Ectodermal cell (in vitro differentiated cells): Measurements from ENCODE around the gene GFRA4.
A peak's percentile ranks its signal among the peaks of the same experiment; 100 is the strongest.

ENCODE experiments used
- H3K27ac ChIP-seq: 2 replicates; pipeline ENCODE4 v1.7.0; 2013; ENCODE audit warnings: mild to moderate bottlenecking, low read depth, low read length; ENCODE audit not compliant: insufficient read depth, poor library complexity, severe bottlenecking
- H3K27me3 ChIP-seq: 2 replicates; pipeline ENCODE4 v1.7.0; 2013; ENCODE audit warnings: mild to moderate bottlenecking, low read length; ENCODE audit not compliant: insufficient read depth, control insufficient read depth, poor library complexity, severe bottlenecking
- H3K36me3 ChIP-seq: one replicate; pipeline ENCODE4 v1.7.0; 2013; ENCODE audit warnings: low read length; ENCODE audit not compliant: control insufficient read depth, insufficient read depth
- H3K4me1 ChIP-seq: one replicate; pipeline ENCODE4 v1.7.0; 2013; ENCODE audit warnings: low read length; ENCODE audit not compliant: control insufficient read depth, insufficient read depth
- H3K4me3 ChIP-seq: 2 replicates; pipeline ENCODE4 v1.7.0; 2013; ENCODE audit warnings: low read depth, low read length, control low read depth; ENCODE audit not compliant: insufficient read depth
- H3K9me3 ChIP-seq: 2 replicates; pipeline ENCODE4 v1.7.0; 2013; ENCODE audit warnings: mild to moderate bottlenecking, low read length, moderate library complexity; ENCODE audit not compliant: control insufficient read depth
- WGBS, 2 experiments: methylation state at CpG; one replicate each; pipeline ENCODE4 v1.1.7; 2013; ENCODE audit warnings: missing lambda C conversion rate in 2 of 2; 5-methylcytosine and 5-hydroxymethylcytosine counted together

GFRA4 gene

DNA sequence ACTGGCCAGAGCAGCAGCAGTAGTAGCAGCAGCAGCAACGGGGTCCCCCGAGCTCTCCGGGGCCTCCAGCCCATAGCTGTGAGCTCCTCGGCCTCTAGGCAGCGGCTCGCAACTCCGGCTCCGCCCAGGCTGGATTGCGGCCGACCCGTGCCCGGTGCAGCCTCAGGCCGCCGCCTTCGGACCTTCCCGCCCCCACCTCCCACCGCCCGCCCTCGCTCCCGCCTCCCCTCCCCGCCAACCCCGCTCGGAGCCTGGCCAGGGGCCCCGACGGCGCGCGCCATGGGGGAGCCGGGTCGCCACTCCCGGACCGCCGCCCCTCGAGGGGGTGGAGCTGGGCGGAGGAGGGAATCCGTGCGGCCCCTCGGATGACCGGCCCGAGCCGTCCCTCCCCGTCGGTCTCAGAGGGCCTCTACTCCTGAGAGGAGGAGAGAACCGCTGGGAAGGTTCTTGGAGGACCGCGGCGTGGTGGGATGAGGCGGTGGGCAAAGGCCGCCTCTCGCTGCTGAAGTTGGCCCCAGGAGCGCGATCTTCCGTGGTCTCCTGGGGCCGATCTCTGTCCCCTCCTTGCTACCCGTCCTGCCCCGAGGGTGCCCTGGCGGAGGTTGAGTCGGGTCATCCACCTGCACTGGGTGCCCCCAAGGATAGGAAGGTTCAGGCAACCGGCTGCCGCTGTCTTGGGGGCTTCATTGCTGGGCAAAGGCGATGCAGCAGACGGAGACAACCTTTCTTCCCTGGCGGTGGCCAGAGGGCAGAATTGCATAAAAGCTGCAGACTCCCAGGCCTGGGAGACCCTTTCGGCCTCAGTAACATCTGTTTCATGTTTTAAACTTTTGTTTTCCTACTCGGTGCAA, 19.0 kb upstream of the GFRA4 start, which contains the start of gene ADAM33:
Gene ADAM33, minus strand, starts transcription at position 80 of the 851 bp plus-strand sequence. Its CDS starts 6 bp downstream, at position 74.
- no peaks in the 10 kb centered on the region for H3K36me3 ChIP-seq
- peak within 1 kb of the TSS; percentile 42 for H3K4me3 ChIP-seq
- 10 to 12% methylated on average over 61 to 64 of the region's 65 CpGs for WGBS, 2 experiments
- peaks cover 7% of the 10 kb centered on the region for H3K4me1 ChIP-seq
- no peak within 1 kb of the TSS for H3K27ac ChIP-seq
- H3K9me3 ChIP-seq, result no peaks in the 10 kb centered on the region
- H3K27me3 ChIP-seq, result peaks cover 35% of the 10 kb centered on the region

DNA sequence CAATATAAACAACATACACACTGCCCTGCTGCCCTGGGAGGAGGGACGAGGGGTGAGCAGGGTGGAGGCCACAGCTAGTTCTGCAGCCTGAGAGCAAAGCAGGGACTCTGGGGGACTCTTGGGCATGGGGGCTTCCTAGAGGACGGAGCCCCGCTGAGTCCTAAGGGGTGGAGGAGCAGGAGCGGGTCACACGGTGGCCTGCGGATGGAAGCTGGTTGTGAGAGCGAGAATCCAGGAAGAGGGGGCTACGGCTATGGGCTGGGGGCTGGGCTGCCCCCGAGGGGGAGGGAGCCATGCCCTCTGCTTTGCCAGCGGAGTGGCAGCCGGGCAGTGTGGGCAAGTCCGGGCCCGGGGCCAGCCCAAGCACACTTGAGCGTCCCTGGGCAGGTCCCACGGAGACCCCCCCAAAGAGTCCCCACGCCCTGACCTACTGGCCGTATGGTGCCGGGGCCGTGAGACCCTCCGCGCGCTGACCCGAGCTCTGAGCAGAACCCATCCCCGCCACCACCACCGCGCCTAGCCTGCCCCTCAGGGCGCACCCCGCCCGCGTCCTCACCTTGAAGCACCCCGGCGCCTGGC, 18.2 kb upstream of the GFRA4 start:
- Histone ChIP-seq H3K27me3 (peaks cover 35% of the 10 kb centered on the region), H3K9me3 (no peaks in the 10 kb centered on the region), H3K4me3 (peak overlapping the region; percentile 42), H3K36me3 (no peaks in the 10 kb centered on the region), H3K4me1 (peaks cover 7% of the 10 kb centered on the region), H3K27ac (no peak overlapping the region)
- 14 to 15% methylated on average over 32 of the region's 32 CpGs for WGBS, 2 experiments

DNA sequence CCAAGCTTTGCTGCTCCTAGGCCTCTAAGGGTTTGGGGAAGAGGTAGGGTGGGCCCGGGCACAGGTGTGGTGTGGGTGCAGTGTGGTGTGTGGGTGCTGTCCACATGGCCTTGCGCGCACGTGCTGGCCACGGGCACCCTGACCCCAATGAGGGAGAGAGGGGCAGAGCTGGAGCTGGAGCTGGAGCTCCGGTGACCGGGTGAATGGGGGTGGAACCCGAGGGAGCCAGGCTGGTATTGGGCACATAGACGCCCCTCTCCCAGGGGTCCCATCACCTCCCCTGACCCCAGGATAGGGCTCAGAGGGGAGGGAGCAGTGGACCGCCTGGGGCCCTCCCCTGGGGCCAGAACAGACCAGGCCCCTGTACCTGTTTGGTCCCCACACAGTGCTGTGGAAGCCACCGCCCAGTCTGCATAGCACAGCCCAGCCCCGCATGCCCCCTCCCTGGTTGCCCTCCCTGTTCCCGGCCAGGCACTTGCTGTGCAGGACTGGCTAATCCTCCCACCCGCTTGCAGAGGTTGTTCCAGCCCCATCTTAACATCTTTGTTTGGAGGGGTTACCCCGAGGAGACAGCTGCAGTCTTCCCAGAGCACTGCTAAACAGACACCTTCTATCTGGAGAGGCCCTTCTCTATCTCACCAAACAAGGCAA, 17.6 kb upstream of the GFRA4 start:
- no peak overlapping the region for H3K27ac ChIP-seq
- H3K9me3 ChIP-seq, result no peaks in the 10 kb centered on the region
- peaks cover 35% of the 10 kb centered on the region for H3K27me3 ChIP-seq
- peaks cover 7% of the 10 kb centered on the region for H3K4me1 ChIP-seq
- H3K36me3 ChIP-seq, result no peaks in the 10 kb centered on the region
- peak overlapping the region; percentile 42 for H3K4me3 ChIP-seq
- WGBS, 2 experiments, result 68 to 69% methylated on average over 15 of the region's 15 CpGs

DNA sequence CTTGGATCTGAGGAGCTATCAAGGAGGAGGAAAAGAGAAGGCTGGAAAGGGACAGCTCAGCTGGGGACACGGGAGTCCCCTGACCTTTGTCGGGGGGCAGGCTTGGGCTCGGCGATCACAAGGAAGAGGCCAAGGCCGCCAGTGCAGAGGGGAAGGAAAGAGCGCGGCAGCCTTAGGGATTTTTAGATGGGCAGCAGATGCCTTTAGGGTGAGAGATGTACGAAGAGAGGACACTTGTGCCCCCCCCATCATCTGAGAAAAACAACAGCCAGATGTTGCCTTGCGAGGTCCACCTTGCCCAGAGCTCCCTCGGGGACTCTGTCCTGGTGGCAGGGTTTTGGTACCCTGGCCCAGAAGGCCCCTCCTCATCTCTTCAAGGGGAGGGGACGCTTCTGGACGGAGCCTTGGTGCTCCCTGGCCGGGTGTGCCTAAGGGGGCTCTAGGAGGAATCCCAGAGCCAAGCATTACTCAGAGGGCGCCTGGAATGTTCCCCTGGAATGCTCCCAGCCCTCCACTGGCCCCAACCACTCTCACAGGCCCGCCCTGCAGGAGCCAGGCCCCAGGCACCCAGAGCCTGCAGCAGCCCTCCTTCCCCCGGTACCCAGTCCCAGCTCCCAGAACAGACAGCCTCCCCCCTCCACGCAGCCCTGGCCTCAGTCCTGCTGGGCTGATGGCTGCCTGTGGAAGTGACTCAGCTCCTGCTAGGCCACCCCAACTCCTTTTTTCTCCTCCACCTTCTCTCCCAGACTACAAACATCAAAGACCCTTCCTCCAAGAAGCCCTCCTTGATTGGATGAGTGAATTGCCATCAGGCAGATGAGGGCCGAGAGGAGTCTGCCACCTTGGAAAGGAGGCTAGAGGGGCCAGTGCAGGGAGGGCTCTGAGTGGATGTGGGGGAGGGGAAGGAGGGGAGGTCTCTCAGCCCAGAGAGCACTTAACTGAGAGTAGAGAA, 16.8 kb upstream of the GFRA4 start:
- H3K9me3 ChIP-seq, result no peaks in the 10 kb centered on the region
- no peaks in the 10 kb centered on the region for H3K36me3 ChIP-seq
- peaks cover 31% of the 10 kb centered on the region for H3K27me3 ChIP-seq
- 80% methylated on average over 18 of the region's 18 CpGs for WGBS, 2 experiments
- H3K4me1 ChIP-seq, result peaks cover 7% of the 10 kb centered on the region
- H3K4me3 ChIP-seq, result no peak overlapping the region
- no peak overlapping the region for H3K27ac ChIP-seq

- peaks cover 7% of the 10 kb centered on the region for H3K4me1 ChIP-seq
- H3K4me3 ChIP-seq, result no peak overlapping the region
- H3K27me3 ChIP-seq, result peaks cover 25% of the 10 kb centered on the region
- H3K27ac ChIP-seq, result no peak overlapping the region
- H3K9me3 ChIP-seq, result no peaks in the 10 kb centered on the region
- WGBS, 2 experiments, result 92 to 93% methylated on average over 14 of the region's 14 CpGs
- no peaks in the 10 kb centered on the region for H3K36me3 ChIP-seq
Measured at GRCh38 chr20:3678856-3679720, 15.9 kb upstream of the GFRA4 start.

DNA sequence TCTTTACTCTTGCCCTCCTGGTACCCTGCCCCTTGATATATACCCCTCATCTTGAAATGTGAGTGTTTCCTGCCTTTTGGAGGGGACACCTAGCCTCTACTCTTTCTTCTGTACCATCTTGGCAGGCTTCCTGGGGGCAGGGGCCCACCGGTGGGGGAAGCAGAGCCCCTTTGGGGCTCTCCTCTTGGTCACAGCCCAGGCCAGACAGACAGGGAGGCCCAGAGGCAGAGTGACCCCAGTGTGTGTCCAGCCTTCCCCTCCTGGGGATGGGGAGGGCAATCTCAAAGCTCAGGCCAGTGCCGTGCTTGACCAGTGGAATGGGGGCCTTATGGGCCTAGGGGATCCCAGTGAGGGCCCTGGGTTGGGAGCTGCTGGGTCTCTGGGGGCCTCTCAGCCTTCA, 15.0 kb upstream of the GFRA4 start:
- peaks cover 20% of the 10 kb centered on the region for H3K27me3 ChIP-seq
- WGBS, 2 experiments, result 85 to 95% methylated on average over 2 of the region's 2 CpGs
- H3K9me3 ChIP-seq, result no peaks in the 10 kb centered on the region
- no peaks in the 10 kb centered on the region for H3K36me3 ChIP-seq
- no peak overlapping the region for H3K4me3 ChIP-seq
- H3K4me1 ChIP-seq, result peaks cover 7% of the 10 kb centered on the region
- H3K27ac ChIP-seq, result no peak overlapping the region

DNA sequence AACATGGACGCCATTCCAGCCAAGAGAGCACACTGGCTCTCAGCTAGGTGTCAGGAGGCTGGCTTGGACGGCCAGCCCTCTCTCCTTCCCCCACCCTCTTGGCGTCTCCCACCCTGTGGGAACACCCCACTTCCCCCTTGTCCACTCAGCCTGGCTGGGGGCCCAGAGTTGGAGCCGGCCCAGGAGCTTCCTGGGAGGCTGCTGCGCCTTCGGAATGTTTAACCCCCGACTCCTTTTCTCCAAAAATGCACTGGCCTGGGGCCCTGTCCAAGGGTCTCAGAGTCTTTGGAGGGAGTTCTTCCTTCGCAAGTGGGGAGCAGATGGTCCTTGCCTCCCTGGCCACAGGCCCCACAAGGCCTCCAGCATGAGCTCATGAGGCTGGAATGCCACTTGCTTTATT, 14.5 kb upstream of the GFRA4 start:
- Histone ChIP-seq H3K4me3 (no peak overlapping the region), H3K27me3 (peaks cover 18% of the 10 kb centered on the region), H3K36me3 (no peaks in the 10 kb centered on the region), H3K4me1 (peaks cover 7% of the 10 kb centered on the region), H3K9me3 (no peaks in the 10 kb centered on the region), H3K27ac (no peak overlapping the region)
- WGBS, 2 experiments, result 86 to 87% methylated on average over 8 of the region's 8 CpGs

GRCh38 chr20:3674995-3675900, 12.0 kb upstream of the GFRA4 start:
- Histone ChIP-seq H3K27ac (no peak overlapping the region), H3K4me3 (no peak overlapping the region), H3K4me1 (peaks cover 3% of the 10 kb centered on the region), H3K9me3 (no peaks in the 10 kb centered on the region), H3K27me3 (no peaks in the 10 kb centered on the region), H3K36me3 (no peaks in the 10 kb centered on the region)
- WGBS, 2 experiments, result 76 to 77% methylated on average over 13 of the region's 13 CpGs
